Kasumi-1 (cell line): ENCODE results near the gene PGAP1.

Experiments
- DNase-seq, 2 experiments: peaks; one replicate each; lab custom pipeline; 2025; lab: John Stamatoyannopoulos, UW

Gene PGAP1

GRCh38 chr2:196798980-196799379 is 127.5 kb downstream of the PGAP1 start:
- DNase-seq: peak in 1 of 2 experiments; percentile 53

- DNase-seq: no peak
Observed at GRCh38 chr2:196792865-196793264, 133.6 kb downstream of the PGAP1 start.

- DNase-seq: no peak
Observed at GRCh38 chr2:196783431-196784094, 142.9 kb downstream of the PGAP1 start.
